ENCODE data around the gene CDH20. TPM values are rescaled to one million over a fixed set of nuclear protein-coding genes. Genes with fewer than 3 reads are reported as not detected.

CDH20 gene
- total and polyA plus RNA-seq, 2 of the 13 experiments (the other 11 are each of a cell fraction or from before 2014, with no cell fraction given): not detected

DNA sequence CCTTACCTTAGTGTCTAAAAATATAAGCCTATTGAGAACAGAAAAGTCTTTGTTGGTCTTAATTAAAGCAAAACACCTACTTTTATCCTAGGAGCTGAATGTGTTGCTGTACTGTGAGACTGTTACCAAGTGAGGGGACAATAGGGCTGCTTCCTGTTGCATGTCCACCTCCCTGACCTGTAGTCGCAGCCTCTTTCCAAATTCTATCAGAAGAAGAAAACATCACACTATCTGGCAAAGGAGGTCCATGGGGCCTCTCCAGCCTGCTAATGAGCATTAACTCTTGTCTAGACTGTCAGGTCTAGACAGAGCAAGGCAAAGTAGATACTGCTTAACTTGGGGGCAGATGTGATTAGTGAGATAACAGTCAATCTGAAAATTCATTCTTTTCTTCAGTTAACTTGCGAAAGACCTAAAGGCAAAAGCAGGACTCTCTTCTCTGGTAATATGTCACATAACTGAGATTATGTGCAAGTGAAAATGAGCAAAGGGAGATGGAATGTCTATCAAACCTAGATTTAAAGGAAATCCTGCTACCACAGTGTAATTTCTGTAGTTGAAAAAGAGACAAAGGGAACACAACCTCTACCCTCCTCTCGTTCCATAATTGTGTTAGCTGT is 66.9 kb downstream of the CDH20 start:
- ChIA-PET POLR2A (no interaction called here), CTCF (ENCODE audit: low intra/inter-chr PET ratio, low total read pairs) (no interaction called here)
- intact Hi-C loops (cut with micrococcal nuclease; ENCODE audit: unreplicated experiment): no loop called here
- DNase-seq (ENCODE audit: low spot score): no peak
- Histone ChIP-seq H3K4me3 (replicated peaks in 1 of 3; ENCODE audit: insufficient read depth in 1 of 3, low read depth in 2 of 3, low read length in 3 of 3) (no peak overlapping the region), H3K4me1 (ENCODE audit: insufficient read depth, low read length) (no peaks in the 10 kb centered on the region), H2AFZ (ENCODE audit: low read length) (no peak overlapping the region), H3K27me3 (ENCODE audit: control insufficient read depth in 1 of 2, insufficient read depth in 2 of 2, low read length in 2 of 2) (no peaks in the 10 kb centered on the region), H4K20me1 (ENCODE audit: insufficient read depth, low read length) (no peaks in the 10 kb centered on the region), H3K36me3 (replicated peaks in 1 of 2; ENCODE audit: control insufficient read depth in 1 of 2, insufficient read depth in 2 of 2, low read length in 2 of 2) (no peaks in the 10 kb centered on the region), H3K9ac (ENCODE audit: insufficient read depth, low read depth, low read length) (no peak overlapping the region), H3K79me2 (ENCODE audit: insufficient read depth, low read length) (no peaks in the 10 kb centered on the region), H3K27ac (ENCODE audit: extremely low read length, insufficient read depth, low read length) (no peak overlapping the region), H3K9me3 (ENCODE audit: low read length) (no peaks in the 10 kb centered on the region), H3K4me2 (ENCODE audit: low read depth, low read length) (no peak overlapping the region)
- ATAC-seq: no peak
- no peak for TF ChIP-seq ZBTB38 (CRISPR knock-in tag; IDR thresholded peaks at IDR 0.05)
- TF ChIP-seq SNAI1 (CRISPR knock-in tag; IDR thresholded peaks at IDR 0.05; ENCODE audit: borderline replicate concordance): no peak
- TF ChIP-seq ZNF333 (CRISPR knock-in tag; IDR thresholded peaks at IDR 0.05; ENCODE audit: borderline replicate concordance): no peak
- no peak for TF ChIP-seq ZNF790 (CRISPR knock-in tag; IDR thresholded peaks at IDR 0.05; ENCODE audit: borderline replicate concordance)
- no peak for TF ChIP-seq ZNF468 (CRISPR knock-in tag; IDR thresholded peaks at IDR 0.05)
- TF ChIP-seq, protein P1, sequence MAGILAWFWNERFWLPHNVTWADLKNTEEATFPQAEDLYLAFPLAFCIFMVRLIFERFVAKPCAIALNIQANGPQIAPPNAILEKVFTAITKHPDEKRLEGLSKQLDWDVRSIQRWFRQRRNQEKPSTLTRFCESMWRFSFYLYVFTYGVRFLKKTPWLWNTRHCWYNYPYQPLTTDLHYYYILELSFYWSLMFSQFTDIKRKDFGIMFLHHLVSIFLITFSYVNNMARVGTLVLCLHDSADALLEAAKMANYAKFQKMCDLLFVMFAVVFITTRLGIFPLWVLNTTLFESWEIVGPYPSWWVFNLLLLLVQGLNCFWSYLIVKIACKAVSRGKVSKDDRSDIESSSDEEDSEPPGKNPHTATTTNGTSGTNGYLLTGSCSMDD (CRISPR knock-in tag; IDR thresholded peaks at IDR 0.05): no peak
- TF ChIP-seq ZFP82 (CRISPR knock-in tag; IDR thresholded peaks at IDR 0.05; ENCODE audit: borderline replicate concordance): no peak
- BruUV-seq (replicated peaks): no TSS peak
- 4% methylated on average over 3 of the region's 3 CpGs for WGBS (ENCODE audit: low lambda C conversion rate)
- in situ Hi-C loops (cut with HindIII; ENCODE audit: extremely low pct_ligation_motif_present, low pct_unique_long_range_greater_than_20kb): no loop called here
- FAIRE-seq: no peak

DNA sequence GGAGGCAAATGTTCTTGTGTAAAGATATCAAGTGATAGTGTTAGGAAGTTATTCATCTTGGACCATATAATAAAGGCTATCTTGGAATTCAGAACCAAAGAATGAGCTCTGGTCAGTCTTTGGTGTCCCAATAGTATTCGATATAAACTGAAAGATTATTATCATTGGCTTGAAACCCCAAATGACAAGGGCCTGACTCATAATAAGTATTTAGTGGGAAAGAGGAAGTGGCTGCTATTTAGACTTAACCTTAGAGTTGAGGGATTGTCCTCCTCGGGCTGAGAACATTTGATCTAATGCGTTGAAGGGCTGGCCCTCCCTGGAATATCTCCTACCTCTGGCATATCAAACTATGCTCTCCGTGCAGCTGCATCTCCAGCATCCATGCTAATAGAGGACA is 67.5 kb downstream of the CDH20 start:
- FAIRE-seq: no peak
- no peaks in the 10 kb centered on the region for H3K36me3 ChIP-seq (replicated peaks in 1 of 2; ENCODE audit: control insufficient read depth in 1 of 2, insufficient read depth in 2 of 2, low read length in 2 of 2)
- no peak for ATAC-seq
- no peak overlapping the region for H3K9ac ChIP-seq (ENCODE audit: insufficient read depth, low read depth, low read length)
- no peaks in the 10 kb centered on the region for H3K4me1 ChIP-seq (ENCODE audit: insufficient read depth, low read length)
- H3K4me2 ChIP-seq (ENCODE audit: low read depth, low read length): no peak overlapping the region
- POLR2A ChIA-PET: no interaction called here
- no peaks in the 10 kb centered on the region for H3K79me2 ChIP-seq (ENCODE audit: insufficient read depth, low read length)
- BruUV-seq (replicated peaks): no TSS peak
- 13% methylated on average over 4 of the region's 4 CpGs for WGBS (ENCODE audit: low lambda C conversion rate)
- no peak for DNase-seq (ENCODE audit: low spot score)
- intact Hi-C loops (cut with micrococcal nuclease; ENCODE audit: unreplicated experiment): no loop called here
- no peaks in the 10 kb centered on the region for H3K9me3 ChIP-seq (ENCODE audit: low read length)
- H2AFZ ChIP-seq (ENCODE audit: low read length): no peak overlapping the region
- CTCF ChIA-PET (ENCODE audit: low intra/inter-chr PET ratio, low total read pairs): no interaction called here
- no peak overlapping the region for H3K27ac ChIP-seq (ENCODE audit: extremely low read length, insufficient read depth, low read length)
- H3K27me3 ChIP-seq (ENCODE audit: control insufficient read depth in 1 of 2, insufficient read depth in 2 of 2, low read length in 2 of 2): no peaks in the 10 kb centered on the region
- in situ Hi-C loops (cut with HindIII; ENCODE audit: extremely low pct_ligation_motif_present, low pct_unique_long_range_greater_than_20kb): no loop called here
- H3K4me3 ChIP-seq (replicated peaks in 1 of 3; ENCODE audit: insufficient read depth in 1 of 3, low read depth in 2 of 3, low read length in 3 of 3): no peak overlapping the region
- no peaks in the 10 kb centered on the region for H4K20me1 ChIP-seq (ENCODE audit: insufficient read depth, low read length)
- TF ChIP-seq REL (CRISPR knock-in tag; conservative IDR thresholded peaks at IDR 0.05) (no peak), MTF2 (CRISPR knock-in tag; IDR thresholded peaks at IDR 0.05; ENCODE audit: borderline replicate concordance) (no peak)
- TF ChIP-seq, protein P2, sequence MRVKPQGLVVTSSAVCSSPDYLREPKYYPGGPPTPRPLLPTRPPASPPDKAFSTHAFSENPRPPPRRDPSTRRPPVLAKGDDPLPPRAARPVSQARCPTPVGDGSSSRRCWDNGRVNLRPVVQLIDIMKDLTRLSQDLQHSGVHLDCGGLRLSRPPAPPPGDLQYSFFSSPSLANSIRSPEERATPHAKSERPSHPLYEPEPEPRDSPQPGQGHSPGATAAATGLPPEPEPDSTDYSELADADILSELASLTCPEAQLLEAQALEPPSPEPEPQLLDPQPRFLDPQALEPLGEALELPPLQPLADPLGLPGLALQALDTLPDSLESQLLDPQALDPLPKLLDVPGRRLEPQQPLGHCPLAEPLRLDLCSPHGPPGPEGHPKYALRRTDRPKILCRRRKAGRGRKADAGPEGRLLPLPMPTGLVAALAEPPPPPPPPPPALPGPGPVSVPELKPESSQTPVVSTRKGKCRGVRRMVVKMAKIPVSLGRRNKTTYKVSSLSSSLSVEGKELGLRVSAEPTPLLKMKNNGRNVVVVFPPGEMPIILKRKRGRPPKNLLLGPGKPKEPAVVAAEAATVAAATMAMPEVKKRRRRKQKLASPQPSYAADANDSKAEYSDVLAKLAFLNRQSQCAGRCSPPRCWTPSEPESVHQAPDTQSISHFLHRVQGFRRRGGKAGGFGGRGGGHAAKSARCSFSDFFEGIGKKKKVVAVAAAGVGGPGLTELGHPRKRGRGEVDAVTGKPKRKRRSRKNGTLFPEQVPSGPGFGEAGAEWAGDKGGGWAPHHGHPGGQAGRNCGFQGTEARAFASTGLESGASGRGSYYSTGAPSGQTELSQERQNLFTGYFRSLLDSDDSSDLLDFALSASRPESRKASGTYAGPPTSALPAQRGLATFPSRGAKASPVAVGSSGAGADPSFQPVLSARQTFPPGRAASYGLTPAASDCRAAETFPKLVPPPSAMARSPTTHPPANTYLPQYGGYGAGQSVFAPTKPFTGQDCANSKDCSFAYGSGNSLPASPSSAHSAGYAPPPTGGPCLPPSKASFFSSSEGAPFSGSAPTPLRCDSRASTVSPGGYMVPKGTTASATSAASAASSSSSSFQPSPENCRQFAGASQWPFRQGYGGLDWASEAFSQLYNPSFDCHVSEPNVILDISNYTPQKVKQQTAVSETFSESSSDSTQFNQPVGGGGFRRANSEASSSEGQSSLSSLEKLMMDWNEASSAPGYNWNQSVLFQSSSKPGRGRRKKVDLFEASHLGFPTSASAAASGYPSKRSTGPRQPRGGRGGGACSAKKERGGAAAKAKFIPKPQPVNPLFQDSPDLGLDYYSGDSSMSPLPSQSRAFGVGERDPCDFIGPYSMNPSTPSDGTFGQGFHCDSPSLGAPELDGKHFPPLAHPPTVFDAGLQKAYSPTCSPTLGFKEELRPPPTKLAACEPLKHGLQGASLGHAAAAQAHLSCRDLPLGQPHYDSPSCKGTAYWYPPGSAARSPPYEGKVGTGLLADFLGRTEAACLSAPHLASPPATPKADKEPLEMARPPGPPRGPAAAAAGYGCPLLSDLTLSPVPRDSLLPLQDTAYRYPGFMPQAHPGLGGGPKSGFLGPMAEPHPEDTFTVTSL (CRISPR knock-in tag; IDR thresholded peaks at IDR 0.05; ENCODE audit: borderline replicate concordance): no peak
